Measurements from ENCODE around the gene CTSE.

DNA sequence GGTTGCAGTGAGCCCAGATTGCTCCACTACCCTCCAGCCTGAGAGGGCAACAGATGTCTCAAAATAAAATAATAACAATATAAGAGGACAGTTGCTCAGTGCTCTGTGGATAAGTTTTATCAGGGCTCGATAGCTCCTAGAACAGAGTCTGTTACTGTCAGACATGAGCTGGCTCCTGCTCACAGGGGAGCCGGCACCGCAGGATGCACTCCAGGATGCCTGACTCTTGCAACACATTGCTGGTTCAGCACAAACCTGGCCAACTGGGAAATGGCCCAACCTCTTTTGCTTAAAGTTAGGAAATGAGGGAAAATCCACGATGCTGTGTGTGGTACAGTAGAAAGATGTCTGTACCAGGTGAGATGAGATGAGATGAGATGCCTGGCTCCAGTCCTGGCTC lies 5.8 kb upstream of the CTSE start:
- TF ChIP-seq, protein P1, sequence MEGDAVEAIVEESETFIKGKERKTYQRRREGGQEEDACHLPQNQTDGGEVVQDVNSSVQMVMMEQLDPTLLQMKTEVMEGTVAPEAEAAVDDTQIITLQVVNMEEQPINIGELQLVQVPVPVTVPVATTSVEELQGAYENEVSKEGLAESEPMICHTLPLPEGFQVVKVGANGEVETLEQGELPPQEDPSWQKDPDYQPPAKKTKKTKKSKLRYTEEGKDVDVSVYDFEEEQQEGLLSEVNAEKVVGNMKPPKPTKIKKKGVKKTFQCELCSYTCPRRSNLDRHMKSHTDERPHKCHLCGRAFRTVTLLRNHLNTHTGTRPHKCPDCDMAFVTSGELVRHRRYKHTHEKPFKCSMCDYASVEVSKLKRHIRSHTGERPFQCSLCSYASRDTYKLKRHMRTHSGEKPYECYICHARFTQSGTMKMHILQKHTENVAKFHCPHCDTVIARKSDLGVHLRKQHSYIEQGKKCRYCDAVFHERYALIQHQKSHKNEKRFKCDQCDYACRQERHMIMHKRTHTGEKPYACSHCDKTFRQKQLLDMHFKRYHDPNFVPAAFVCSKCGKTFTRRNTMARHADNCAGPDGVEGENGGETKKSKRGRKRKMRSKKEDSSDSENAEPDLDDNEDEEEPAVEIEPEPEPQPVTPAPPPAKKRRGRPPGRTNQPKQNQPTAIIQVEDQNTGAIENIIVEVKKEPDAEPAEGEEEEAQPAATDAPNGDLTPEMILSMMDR (IDR thresholded peaks at IDR 0.05; ENCODE audit: insufficient read depth, low read length, poor library complexity, severe bottlenecking): no peak
- no peak for TF ChIP-seq EZH2phosphoT487 (conservative IDR thresholded peaks at IDR 0.05; ENCODE audit: low read length)

Measured in SU-DHL-6 (cell line).